ENCODE data around the gene KPNA1.
"Not testable (repeated sequence)": the region's sequence is repeated elsewhere in the genome, so short reads cannot be mapped to it uniquely, and the experiment has no call there.

The KPNA1 gene

DNA sequence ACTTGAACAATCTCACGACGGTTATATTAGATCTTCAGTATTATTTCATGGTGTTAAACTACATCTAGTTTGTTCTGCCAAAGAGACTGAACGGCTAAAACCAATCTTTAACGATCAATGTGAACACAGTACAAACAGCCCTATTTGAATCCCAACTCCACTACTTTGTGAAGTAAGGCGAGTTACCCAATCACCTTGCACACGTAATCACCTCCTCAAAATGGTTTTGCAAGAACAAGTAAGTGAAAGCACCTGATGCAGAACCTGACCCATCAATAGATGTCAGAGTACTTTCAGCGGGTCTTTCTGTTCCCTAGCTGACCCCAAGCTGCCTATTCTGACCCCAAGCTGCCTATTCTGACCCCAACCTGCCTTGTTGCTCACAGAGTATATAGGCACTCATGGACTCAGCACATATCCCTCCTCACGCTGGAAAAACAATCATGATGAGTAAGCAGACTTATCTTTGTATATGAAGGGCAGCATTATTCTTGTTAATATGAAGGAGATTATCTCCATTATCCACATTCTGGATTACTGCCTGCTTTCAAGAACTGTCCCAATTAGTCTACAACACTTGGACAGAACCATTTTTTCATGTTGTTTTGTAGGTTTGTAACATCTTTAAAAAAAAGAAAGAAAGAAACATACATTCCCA is 3.7 kb downstream of the KPNA1 start:
- H3K4me3 ChIP-seq (ENCODE audit: low read depth, low read length) = no peak overlapping the region
- DNase-seq (ENCODE audit: low read depth) = peak; percentile 13
- TF ChIP-seq, protein P1, sequence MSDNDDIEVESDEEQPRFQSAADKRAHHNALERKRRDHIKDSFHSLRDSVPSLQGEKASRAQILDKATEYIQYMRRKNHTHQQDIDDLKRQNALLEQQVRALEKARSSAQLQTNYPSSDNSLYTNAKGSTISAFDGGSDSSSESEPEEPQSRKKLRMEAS (IDR thresholded peaks at IDR 0.05; ENCODE audit: low read depth, low read length) = no peak
- TF ChIP-seq POLR2A (IDR thresholded peaks at IDR 0.05; ENCODE audit: extremely low read depth, insufficient read length) (no peak), CTCF (IDR thresholded peaks at IDR 0.05; ENCODE audit: low read depth, low read length) (no peak)

DNA sequence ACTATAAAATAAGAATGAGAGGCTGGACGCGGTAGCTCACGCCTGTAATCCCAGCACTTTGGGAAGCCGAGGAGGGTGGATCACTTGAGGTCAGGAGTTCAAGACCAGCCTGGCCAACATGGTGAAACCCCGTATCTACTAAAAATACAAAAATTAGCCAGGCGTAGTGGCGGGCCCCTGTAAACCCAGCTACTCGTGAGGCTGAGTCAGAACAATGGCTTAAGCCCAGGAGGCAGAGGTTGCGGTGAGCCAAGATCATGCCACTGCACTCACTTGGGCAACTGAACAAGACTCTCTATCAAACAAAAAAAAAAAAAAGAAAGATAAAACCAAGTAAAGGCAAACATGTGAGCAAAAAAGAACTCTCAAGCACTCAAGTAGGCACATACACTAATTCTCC is 5.8 kb downstream of the KPNA1 start:
- not testable (repeated sequence) for H3K4me3 ChIP-seq (ENCODE audit: low read depth, low read length); DNase-seq (ENCODE audit: low read depth)

DNA sequence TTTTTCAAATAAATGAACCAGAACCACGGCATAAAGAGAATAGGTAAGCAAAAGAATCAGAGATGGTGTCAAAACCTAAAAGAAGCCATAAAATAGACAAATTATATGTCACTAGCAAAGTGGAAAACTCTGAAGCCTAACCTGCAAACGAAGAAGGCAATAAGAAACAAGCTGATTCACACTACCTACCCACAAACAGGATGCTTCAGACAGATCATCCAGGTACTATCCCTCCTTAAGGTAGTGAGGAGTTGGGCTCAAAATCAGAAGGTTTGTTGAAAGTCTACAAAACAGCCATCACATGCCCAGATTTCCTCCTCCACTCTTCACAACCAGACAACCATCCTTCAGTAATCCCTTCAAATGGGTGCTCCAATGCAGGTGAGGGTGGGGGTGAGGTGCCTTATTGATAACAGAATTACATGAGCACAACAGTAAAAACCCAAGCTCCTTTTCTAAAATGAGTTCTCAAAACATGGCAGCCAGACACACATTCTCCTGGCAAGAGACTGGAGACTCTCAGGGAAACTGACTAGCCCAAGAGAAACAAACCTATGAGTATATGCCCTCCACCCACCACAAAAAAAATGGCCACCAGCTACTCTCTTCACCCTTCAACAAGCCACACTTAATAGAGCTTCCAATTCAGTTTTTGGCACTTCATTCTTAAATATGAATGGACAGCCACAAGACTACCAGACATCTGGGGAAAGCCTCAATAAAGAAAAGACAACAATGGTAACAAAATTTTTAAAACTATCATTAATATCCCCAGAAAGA is 6.4 kb downstream of the KPNA1 start:
- DNase-seq (ENCODE audit: low read depth) = no peak
- no peak overlapping the region for H3K4me3 ChIP-seq (ENCODE audit: low read depth, low read length)
- TF ChIP-seq MYC (IDR thresholded peaks at IDR 0.05; ENCODE audit: low read depth, low read length) = no peak
- TF ChIP-seq CTCF (IDR thresholded peaks at IDR 0.05; ENCODE audit: low read depth, low read length) = no peak
- no peak for TF ChIP-seq POLR2A (IDR thresholded peaks at IDR 0.05; ENCODE audit: extremely low read depth, insufficient read length)

GRCh38 chr3:122506450-122506849 is 8.3 kb downstream of the KPNA1 start:
- no peak for TF ChIP-seq CTCF (IDR thresholded peaks at IDR 0.05; ENCODE audit: low read depth, low read length)
- TF ChIP-seq, protein P1 (IDR thresholded peaks at IDR 0.05; ENCODE audit: low read depth, low read length) = no peak
- TF ChIP-seq POLR2A (IDR thresholded peaks at IDR 0.05; ENCODE audit: extremely low read depth, insufficient read length) = no peak
- no peak for TF ChIP-seq MYC (IDR thresholded peaks at IDR 0.05; ENCODE audit: low read depth, low read length)
- no peak for DNase-seq (ENCODE audit: low read depth)
- H3K4me3 ChIP-seq (ENCODE audit: low read depth, low read length) = no peak overlapping the region

GRCh38 chr3:122505676-122506075 is 9.1 kb downstream of the KPNA1 start:
- no peak for DNase-seq (ENCODE audit: low read depth)
- no peak for TF ChIP-seq CTCF (IDR thresholded peaks at IDR 0.05; ENCODE audit: low read depth, low read length)
- TF ChIP-seq MYC (IDR thresholded peaks at IDR 0.05; ENCODE audit: low read depth, low read length) = no peak
- TF ChIP-seq, protein P1 (IDR thresholded peaks at IDR 0.05; ENCODE audit: low read depth, low read length) = no peak
- TF ChIP-seq POLR2A (IDR thresholded peaks at IDR 0.05; ENCODE audit: extremely low read depth, insufficient read length) = no peak
- H3K4me3 ChIP-seq (ENCODE audit: low read depth, low read length) = no peak overlapping the region

DNA sequence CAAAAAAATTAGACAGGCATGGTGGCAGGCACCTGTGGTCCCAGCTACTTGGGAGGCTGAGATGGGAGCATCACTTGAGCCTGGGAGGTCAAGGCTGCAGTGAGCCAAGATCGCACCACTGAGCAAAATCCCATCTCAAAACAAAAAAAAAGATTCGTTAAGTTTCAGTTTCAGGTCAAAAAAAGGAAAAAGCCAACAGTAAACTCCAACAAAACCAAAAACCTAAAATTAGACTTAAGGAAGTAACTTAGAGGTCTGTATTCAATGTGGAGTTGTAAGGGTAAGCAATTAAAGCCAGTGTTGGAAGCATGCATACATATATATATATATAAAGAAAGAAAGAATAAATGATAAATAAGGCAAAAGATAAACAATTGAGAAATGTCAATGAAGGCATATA is 11.8 kb downstream of the KPNA1 start:
- H3K4me3 ChIP-seq (ENCODE audit: low read depth, low read length) = no peak overlapping the region
- DNase-seq (ENCODE audit: low read depth) = no peak
- no peak for TF ChIP-seq CTCF (IDR thresholded peaks at IDR 0.05; ENCODE audit: low read depth, low read length)
- TF ChIP-seq POLR2A (IDR thresholded peaks at IDR 0.05; ENCODE audit: extremely low read depth, insufficient read length) = no peak
- TF ChIP-seq, protein P1 (IDR thresholded peaks at IDR 0.05; ENCODE audit: low read depth, low read length) = no peak
- TF ChIP-seq MYC (IDR thresholded peaks at IDR 0.05; ENCODE audit: low read depth, low read length) = no peak
